T47D (cell line): ENCODE data around the gene ZNF205.
"Not testable (repeated sequence)": the region's sequence is repeated elsewhere in the genome, so short reads cannot be mapped to it uniquely, and the experiment has no call there.

ENCODE experiments used
- DNase-seq, 2 experiments: peaks; one replicate each; pipeline versions ENCODE4 v3.0.0 to v3.0.0-alpha.2; 2011 to 2012; ENCODE audit warnings: low read depth in 1 of 2, low spot score in 1 of 2
- JUND ChIP-seq: IDR thresholded peaks from 2 replicates; pipeline ENCODE4 v1.6.1; 2012; ENCODE audit warnings: low read depth
- in situ Hi-C: cut with HindIII; loops from 2 replicates; pipeline ENCODE4 v1.10.0; 2016; ENCODE audit warnings: low sequenced_read_pairs, low pct_unique_long_range_greater_than_20kb

The ZNF205 gene

GRCh38 chr16:3133844-3134243 lies 21.5 kb downstream of the ZNF205 start:
- in situ Hi-C loops: no loop called here
- TF ChIP-seq JUND: no peak

GRCh38 chr16:3134338-3135125 lies 22.1 kb downstream of the ZNF205 start, which contains the start of gene ZNF213:
ZNF213 (plus strand) TSS chr16:3135029; CDS start chr16:3137281, 2,252 bp downstream.
- no peak for TF ChIP-seq JUND

More at GRCh38 chr16:3133844-3134243, 21.5 kb downstream of the ZNF205 start:
- DNase-seq: no peak

DNA sequence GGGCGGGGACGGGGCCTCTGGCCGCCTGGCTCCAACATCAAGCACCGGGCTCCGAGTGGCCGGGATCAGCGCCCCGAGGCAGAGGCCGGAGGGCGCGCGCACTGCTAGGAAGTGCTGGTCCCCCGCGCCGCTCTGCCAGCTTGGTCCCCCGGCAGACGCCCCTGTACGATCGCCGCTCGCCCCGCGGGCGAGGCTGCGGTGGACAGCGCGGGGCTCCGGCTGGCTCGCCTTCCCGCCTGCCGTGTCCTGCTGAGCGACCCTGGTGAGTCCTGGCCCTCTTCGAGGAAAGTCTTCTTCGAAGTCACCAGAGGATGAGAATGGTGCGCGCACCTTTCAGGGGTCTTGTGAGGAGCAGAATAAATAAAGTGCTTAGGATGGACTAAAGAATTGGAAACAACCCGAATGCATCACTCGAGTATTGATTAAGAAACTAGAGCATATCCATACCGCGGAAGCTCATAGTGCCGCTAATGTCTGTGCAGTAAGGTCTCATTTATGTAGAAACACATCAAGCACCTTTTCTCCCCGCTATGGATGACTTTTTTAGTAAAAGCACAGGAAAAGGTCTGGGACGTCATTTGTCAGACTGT lies 22.8 kb downstream of the ZNF205 start:
- in situ Hi-C loops: no loop called here
- no peak for TF ChIP-seq JUND
- DNase-seq: no peak

More at GRCh38 chr16:3134338-3135125, 22.1 kb downstream of the ZNF205 start, which contains the start of gene ZNF213:
- in situ Hi-C loops: no loop called here
- DNase-seq: peak; percentile 91 to 99

GRCh38 chr16:3137267-3137666 lies 24.9 kb downstream of the ZNF205 start:
- no peak for DNase-seq
- in situ Hi-C loops: no loop called here
- TF ChIP-seq JUND: no peak

DNA sequence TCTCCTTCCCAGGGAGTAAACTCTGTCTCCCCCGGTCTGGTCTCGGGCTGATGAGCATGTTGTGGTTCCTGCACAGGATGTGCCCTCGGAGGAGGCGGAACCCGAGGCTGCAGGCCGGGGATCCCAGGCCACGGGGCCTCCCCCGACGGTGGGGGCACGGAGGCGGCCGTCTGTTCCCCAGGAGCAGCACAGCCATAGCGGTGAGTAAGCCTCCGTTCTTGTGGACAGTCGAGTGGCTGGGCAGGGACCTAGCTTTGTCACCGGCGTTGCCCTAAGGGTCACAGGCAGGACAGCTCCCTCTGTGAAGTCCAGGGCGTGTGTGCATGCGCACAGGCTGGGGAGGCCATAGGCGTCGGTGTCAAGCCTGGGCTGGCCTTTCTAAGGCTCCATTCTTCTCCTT lies 26.0 kb downstream of the ZNF205 start:
- DNase-seq: no peak
- in situ Hi-C loops: no loop called here
- no peak for TF ChIP-seq JUND

- TF ChIP-seq JUND: no peak
- DNase-seq: no peak
- in situ Hi-C loops: no loop called here
These were observed 26.5 kb downstream of the ZNF205 start for GRCh38 chr16:3138823-3139426.

- in situ Hi-C loops, DNase-seq: not testable (repeated sequence)
These were observed 27.2 kb downstream of the ZNF205 start for GRCh38 chr16:3139561-3139960.

DNA sequence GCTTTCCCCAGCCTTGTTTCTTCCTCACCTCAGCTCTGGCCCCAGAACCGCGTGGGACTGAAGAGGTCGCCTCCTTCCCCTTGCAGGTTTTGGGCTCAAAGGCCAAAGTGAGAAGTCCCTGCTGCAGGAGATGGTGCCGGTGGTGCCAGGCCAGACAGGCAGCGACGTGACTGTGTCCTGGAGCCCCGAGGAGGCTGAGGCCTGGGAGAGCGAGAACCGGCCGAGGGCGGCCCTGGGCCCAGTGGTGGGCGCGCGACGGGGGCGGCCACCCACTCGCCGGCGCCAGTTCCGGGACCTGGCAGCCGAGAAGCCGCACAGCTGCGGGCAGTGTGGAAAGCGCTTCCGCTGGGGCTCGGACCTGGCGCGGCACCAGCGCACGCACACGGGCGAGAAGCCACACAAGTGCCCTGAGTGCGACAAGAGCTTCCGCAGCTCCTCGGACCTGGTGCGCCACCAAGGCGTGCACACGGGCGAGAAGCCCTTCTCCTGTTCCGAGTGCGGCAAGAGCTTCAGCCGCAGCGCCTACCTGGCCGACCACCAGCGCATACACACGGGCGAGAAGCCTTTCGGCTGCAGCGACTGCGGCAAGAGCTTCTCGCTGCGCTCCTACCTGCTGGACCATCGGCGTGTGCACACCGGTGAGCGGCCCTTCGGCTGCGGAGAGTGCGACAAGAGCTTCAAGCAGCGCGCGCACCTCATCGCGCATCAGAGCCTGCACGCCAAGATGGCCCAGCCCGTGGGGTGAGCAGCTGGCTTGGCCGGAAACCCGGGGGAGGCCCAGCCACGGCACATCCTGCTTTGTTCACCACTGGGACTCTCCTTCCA lies 28.4 kb downstream of the ZNF205 start:
- in situ Hi-C loops: no loop called here
- TF ChIP-seq JUND: no peak
- no peak for DNase-seq

- in situ Hi-C loops: no loop called here
- no peak for TF ChIP-seq JUND
- no peak for DNase-seq
These were observed 29.5 kb downstream of the ZNF205 start for GRCh38 chr16:3141781-3142311.

GRCh38 chr16:3142327-3142726 lies 29.9 kb downstream of the ZNF205 start:
- in situ Hi-C loops: no loop called here
- no peak for TF ChIP-seq JUND
- no peak for DNase-seq

DNA sequence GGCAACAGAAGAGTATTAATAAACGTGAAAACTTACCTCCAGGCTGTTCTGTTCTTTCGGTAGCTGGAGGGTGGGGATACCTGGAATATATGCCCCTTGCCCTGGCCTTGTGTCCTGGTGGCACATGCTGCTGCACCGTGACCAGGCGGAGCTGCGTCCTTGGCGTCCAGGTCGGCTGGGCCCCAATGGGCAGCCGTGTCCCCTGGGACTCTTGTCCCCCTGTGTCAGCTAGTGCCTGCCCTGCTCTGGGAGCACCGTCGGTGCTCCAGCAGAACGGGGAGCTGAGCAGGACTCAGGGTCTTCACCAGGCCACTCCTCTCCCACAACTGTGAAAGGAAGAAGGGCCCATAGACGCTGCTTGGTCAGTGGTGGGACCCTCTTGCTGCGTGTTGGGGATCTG lies 30.4 kb downstream of the ZNF205 start:
- in situ Hi-C loops: no loop called here
- no peak for DNase-seq
- no peak for TF ChIP-seq JUND

DNA sequence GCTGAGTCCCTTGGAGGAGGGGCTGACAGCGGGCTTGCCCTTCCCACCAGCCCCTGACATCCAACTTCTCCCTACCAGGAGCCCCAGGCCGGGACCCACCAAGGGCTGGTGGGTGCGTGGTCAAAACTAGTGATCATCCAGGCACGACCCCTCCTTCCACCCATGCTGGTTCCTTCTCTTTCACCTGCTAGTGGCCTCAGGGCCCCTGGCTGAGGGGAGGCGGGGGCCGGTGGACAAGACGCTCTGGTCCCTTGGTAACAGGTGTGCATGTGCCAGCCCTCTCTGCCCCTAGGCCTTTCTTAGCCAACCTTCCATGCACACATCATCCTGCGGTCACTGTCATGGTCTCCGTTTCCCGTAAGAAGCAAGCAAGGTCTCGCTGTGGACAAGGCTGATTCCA lies 30.8 kb downstream of the ZNF205 start:
- DNase-seq: no peak
- TF ChIP-seq JUND: no peak
- in situ Hi-C loops: no loop called here
